ENCODE measurements around the gene LTF.
"Not testable (repeated sequence)": the region's sequence is repeated elsewhere in the genome, so short reads cannot be mapped to it uniquely, and the experiment has no call there.

LTF gene

DNA sequence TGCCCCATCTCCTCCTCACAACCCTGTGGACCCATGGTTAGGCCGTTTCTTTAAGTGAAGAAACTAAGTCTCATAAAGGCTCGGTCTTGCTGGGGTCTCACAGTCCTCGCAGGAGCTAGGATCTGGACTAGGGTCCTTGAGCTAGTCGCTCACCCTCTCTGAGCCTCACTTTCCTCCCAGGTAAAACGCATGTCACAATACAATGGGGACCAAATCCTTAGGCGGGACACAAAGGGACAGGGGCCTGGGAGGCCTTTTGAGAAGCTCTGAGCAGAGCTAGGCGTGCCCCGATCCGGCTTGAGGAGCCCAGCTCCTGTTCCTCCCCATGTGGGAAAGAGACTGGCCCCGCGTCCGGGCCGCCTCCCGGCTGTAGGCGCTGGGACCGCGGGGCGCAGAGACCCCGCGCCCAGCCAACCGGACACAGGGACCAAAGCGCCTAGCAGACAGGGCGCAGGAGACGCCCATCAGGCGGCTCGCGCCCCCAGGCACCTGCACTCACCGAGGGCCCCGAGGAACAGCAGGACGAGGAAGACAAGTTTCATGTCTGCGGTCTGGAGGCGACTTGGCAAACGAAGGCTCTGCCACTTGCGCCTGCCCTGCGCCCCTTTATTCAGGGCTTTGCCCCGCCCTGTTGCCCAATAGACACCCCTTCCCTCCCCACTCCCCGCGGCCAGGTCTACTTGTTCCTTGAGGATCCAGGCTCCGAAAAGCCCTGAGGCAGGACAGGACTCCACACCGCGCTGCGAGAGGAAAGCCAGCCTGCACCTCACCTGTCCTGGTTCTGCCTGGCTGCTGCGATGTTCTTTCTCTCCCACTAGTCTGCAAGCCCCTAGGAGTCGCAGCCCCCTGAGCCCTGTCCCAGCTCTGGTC lies at the start of gene LTF:
Gene LTF (minus strand): TSS at position 580 of the 870 bp plus-strand sequence. CDS start 38 bp downstream, at position 542.
- no peak for DNase-seq (ENCODE audit: low read depth in 2 of 2, low spot score in 1 of 2)

DNA sequence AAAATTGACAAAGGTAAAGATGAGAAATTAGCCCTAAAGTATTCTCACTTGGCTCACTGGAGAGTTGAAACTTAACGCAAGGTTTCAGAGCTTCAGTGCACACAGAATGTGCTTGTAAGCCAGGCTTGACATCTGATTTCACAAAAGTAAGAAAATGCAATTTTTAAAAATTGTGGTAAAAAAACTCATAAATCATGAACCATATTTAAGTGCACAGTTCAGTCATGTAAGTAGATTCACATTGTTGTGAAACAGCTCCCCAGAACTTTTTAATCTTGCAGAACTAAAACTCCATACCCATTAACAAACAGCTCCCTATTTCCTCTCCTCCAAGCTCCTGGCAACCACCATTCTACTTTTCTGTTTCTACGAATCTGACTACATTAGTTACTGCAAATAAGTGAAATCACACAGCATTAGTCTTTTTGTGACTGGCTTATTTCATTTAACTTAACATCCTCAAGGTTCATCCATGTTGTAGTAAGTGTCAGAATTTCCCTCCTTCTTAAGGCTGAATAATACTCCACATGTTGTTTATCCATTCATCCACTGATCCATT lies 47.6 kb upstream of the LTF start:
- no peak for DNase-seq (ENCODE audit: low read depth in 2 of 2, low spot score in 1 of 2)

DNA sequence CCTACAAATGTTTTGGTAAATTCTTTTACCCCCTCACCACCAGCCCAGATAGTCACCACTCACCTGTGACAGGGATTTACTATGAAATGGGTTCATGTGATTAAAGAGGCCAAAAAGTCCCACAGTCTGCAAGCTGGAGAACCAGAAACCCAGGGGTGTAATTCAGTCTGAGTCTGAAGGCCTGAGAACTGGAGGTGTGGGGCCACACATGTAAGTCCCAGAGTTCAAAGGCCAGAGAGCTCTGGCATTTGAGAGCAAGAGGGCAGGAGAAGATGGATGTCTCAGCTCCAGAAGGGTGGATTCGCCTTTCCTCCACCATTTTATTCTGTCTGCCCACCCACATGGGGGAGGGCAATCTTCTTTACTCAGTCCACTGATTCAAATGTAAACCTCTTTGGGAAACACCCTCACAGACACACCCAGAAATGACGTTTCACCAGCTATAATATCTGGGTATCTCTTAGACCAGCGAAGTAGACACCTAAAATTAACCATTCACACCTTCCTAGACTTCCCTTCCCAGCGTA lies 45.0 kb upstream of the LTF start:
- no peak for DNase-seq (ENCODE audit: low read depth in 2 of 2, low spot score in 1 of 2)

DNA sequence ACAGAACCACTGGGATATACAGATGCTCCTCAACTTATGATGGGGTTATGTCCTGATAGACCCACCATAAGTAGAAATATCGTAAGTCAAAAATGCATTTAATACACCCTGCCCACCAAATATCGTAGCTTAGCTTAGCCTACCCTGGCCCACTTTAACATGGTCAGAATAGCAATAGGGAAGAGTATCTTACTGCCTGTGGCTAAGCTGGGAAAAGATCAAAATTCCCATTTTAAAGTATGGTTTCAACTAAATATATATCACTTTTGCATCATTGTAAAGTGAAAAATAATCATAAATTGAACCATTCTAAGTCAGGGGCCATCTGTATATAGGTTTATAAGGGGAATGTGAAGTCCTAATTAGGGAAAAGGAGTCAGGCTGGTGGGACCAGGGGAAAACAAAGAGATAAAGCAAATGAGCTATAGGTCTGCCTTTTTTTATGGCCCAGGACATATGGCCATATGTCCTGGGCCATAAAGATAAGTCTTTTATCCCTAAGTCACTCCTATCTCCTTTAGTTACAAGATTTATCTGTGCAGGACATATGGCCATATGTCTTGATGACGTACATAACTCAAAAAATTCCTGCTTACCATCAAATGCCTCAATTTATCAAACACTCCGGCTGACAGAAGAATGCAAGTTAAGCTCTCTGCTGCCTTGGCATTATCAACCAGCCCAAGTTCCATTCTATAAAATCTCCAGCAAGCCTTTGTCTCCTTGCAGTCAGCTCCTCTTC lies 44.3 kb upstream of the LTF start:
- no peak for DNase-seq (ENCODE audit: low read depth in 2 of 2, low spot score in 1 of 2)

DNA sequence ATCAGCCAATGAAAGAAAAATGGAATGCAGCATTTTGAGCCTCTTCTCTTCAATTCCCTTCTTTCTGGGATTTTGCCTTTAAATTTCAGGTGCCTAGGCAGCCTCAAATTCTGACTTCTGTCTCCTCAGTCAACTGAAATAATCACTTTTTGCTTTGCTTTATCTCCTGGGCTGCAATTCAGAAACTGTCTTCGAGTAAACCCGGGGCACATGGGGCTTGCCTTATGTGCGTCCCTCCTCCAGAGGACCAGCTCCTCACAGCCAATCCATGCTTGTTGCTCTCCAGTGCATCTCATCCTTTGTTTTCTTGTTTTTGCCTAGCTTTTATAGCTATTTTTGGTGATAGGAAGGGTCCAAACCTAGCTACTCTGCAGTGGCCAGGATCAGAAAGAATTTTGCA lies 41.8 kb upstream of the LTF start:
- no peak for DNase-seq (ENCODE audit: low read depth in 2 of 2, low spot score in 1 of 2)

DNA sequence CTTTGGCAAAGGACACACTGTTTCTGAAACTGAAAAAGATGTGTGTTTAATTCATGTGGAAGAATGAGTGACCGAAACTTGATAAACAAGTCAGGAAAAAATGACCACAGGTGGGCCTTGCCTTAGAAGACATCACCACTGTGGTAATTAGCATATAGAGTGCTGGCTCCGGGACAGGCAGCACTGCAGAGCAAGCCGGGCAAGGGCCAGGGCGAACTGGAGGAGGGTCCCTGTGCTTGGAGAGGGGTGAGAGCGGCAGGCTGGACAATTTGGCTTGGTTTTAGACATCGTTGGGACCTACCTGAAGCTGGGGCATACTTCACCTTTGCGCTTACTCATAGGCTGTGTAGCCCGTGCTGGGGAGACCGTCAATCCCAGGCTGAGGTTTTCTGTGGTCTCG lies 41.2 kb upstream of the LTF start:
- no peak for DNase-seq (ENCODE audit: low read depth in 2 of 2, low spot score in 1 of 2)

DNA sequence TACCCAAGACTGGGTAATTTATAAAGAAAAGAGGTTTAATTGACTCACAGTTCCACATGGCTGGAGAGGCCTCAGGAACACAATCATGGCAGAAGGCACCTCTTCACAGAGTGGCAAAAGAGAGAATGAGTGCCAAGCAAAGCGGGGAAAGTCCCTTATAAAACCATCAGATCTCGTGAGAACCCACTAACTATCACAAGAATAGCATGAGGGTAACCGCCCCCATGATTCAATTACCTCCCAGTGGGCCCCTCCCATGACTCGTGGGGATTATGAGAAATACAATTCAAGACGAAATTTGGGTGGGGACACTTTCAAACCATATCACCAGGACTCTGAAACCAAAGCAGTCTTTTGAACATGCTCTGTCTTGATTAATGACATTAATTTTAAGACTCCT lies 40.1 kb upstream of the LTF start:
- DNase-seq (ENCODE audit: low read depth in 2 of 2, low spot score in 1 of 2) = no peak

DNA sequence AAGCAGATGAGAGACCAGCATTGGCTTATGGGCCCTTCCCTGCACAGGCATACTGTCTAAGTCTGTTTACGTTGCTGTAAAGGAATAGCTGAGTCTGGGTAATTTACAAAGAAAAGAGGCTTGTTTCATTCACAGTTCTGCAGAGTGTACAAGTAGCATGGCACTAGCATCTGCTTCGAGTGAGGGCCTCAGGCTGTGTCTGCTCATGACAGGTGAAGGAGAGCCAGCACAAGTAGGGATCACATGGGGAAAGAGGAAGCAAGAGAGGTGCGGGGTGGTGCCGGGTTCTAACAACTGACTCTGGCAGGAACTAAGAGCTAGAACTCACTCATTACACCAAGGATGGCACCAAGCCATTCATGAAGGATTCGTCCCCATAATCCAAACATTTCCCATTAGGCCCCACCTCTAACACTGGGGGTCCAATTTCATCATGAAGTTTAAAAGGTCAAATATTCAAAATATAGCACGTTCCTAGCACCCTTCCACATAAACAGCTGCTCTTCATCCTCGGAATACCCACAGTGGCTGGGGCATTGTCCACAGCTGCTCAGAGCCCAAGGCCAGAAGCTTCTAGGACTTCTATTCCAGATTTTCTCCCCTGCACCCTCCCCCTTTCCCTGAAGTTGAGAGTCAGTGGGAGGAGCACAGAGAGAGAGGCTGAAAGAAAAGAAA lies 38.6 kb upstream of the LTF start:
- DNase-seq (ENCODE audit: low read depth in 2 of 2, low spot score in 1 of 2) = no peak

DNA sequence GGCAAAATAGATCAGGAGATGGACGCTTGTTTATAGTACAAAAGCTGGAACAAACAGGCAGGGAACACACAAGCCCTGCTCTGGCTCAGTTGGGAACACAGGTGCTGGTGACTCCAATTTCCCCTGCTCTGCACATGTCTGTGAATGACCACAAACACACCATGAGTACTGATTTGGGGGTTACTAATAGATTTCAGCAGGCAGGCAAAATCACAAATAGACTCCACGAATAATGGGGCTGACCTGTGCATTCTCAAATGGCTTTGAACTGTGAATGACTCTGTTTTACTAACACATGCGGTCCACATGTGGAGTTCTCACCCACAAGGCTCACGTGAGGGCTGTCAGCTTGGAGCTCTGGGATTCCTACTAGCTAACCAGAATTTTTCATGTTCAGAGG lies 37.0 kb upstream of the LTF start:
- DNase-seq (ENCODE audit: low read depth in 2 of 2, low spot score in 1 of 2) = no peak

DNA sequence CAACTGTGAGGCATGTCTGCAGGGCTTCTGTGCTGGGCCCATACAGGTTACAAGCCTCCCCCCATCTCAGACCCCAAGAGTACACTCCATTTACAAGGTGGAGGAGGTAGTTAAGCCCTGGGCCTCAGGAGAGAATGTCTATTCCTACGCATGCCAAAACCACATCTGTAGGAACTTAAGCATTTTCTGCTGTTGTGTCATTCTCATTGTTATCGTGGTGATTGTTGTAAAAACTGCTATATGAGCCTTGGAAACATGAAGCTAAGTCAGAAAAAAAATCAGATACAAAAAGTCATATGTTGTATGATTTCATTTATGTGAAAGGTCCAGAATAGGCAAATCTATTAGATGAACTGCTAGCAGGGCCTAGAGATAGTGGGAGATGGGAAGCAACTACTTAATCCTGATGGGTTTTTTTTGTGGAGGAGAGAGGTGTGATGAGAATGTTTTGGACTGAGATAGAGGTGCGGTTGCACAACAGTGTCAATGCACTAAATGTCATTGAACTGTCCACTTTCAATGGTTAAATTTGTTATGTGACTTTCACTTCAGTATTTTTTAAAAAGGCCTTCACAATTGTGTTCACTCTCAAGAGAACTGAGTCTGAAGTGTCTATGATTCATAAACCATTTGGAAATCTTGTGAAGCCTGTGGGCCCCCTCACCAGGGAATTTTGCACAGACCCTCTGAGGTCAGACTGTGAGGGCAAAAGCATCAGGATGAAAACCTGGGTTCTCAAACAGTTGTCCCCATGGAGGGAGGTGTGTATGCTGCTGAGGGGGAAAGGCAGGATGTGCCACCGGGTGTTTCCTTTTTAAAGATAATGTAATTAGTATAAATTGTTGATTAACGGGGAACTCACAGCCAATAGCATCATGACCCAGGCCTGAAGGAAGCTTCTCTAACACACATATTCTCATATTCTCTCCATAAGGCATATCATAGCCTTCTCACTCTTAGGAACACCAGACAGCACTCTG lies 36.2 kb upstream of the LTF start:
- no peak for DNase-seq (ENCODE audit: low read depth in 2 of 2, low spot score in 1 of 2)

DNA sequence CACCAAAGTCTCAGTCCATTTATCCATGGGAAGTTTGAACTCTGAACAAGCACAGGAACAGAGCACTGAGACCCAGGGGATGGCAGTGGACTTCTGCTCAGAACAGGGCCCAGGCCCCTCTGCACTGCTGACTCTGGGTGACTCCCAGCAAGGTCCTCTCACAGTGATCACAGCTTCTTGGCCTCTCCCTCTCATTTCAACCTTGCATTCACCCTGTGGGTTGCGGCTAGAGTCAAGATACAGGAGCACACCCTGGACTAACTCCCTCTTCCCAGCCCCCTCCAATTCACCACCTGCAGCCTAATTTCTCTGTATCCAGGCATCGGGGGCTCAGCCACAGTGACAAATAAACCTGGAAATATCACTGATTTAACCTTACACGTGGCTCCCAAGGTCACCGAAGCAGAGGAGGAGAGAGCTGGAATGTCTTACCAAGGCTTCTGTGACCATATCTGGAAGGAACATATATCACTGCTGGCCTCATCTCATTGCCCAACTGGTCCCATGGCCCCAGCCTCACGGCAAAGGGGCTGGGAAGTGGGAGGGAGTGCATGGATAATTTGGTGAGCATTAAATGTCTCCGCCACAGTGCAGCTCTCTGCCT lies 34.3 kb upstream of the LTF start:
- no peak for DNase-seq (ENCODE audit: low read depth in 2 of 2, low spot score in 1 of 2)

DNA sequence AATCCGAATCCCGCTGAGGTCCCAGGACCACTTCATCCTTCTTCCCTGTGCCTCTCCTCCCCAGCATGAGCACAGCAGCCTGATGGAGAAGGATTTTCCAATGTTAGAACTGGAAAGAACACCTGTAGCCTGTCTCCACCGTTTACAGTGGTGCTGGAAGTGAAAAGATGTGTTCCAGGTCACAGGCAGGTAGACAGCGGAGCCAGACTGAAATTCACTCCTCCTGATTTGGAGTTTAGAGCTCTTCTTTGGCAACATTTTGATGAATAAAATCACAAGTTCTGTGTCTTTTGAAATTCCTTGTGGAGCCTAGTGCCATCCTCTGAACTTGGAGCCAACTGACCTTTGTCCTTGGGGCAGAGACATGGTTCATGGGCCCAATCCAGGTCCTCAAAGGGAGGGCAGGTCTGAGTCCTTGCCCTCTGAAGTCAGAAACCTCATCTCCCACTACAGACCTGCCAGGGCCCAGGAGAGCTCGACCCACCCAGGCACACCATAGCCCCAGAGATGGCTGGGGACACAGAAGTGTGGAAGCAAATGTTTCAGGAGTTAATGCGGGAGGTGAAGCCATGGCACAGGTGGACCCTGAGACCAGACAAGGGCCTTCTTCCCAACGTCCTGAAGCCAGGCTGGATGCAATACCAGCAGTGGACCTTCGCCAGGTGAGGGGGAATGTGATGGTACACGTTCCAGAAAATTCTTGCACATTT lies 33.0 kb upstream of the LTF start, which contains the start of gene RTP3:
Gene RTP3 (plus strand): TSS at position 421 of the 710 bp plus-strand sequence. CDS start 87 bp downstream, at position 508.
- no peak for DNase-seq (ENCODE audit: low read depth in 2 of 2, low spot score in 1 of 2)

DNA sequence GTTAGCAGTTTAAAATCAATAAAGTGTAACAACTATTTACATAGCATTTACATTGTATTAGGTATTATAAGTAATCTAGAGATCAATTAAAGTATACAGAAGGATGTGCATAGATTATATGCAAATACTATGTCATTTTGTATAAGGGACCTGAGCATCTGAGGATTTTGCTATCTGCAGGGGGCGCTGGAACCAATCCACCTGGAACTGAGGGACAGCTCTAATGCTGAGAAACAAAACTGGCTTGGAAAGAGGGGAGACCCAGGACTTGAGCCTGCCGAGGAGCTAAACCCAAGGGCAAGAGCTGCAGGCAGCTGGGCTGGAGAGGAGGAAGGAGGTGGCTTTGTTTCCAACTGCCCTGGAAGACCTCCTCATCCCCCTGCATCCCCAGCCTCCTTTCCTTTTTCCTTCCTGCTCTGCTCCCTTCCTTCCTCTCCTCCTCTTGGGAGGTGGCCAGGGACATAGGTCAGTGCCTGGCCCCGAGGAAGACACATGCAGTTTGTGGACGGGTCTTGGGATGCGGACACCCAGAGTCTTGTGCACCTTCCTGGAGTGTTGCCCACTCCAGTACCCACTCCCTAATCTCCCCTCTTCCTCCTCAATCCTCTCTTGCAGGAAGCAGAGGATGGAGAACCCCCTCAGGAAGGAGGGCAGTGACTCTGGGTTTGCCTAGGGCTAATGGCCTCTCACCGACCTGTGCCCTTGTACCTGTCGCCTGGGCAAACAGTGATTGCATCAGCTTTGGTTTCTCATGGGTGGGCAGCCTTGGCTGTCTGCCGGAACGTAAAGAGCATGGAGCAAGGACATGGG lies 32.2 kb upstream of the LTF start:
- DNase-seq (ENCODE audit: low read depth in 2 of 2, low spot score in 1 of 2) = peak; percentile 11 to 25

DNA sequence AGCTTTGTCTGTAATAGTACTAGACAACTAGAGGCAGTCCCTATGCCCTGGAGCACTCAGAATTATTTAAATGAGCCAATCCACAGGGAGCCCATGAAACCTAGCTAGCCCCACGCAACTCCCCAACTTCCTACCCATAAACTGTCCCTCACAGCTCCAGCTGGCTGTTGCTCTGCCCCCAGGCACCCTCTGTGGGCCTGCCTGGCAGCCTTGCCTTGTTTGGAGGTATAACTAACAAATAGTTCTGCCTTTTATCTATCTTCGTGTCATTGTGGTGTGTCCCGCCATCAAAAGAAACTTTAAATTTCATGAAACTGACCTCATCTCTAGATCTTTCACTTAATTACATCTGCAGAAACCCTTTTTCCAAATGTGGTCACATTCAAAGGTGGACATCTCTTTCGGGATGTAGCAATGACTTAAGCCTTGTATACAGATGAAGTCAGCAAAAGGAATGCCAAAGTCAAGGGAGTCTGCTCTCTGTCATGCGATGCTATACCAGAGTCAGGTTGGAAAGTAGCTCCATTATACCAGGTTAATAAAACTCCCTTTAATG lies 31.3 kb upstream of the LTF start:
- no peak for DNase-seq (ENCODE audit: low read depth in 2 of 2, low spot score in 1 of 2)

DNA sequence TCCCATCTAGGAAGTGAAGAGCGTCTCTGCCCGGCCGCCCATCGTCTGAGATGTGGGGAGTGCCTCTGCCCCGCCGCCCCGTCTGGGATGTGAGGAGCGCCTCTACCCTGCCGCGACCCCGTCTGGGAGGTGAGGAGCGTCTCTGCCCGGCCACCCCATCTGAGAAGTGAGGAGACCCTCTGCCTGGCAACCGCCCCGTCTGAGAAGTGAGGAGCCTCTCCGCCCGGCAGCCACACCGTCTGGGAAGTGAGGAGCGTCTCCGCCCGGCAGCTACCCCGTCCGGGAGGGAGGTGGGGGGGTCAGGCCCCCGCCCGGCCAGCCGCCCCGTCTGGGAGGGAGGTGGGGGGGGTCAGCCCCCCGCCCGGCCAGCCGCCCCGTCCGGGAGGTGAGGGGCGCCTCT lies 29.8 kb upstream of the LTF start:
- not testable (repeated sequence) for DNase-seq (ENCODE audit: low read depth in 2 of 2, low spot score in 1 of 2)

DNA sequence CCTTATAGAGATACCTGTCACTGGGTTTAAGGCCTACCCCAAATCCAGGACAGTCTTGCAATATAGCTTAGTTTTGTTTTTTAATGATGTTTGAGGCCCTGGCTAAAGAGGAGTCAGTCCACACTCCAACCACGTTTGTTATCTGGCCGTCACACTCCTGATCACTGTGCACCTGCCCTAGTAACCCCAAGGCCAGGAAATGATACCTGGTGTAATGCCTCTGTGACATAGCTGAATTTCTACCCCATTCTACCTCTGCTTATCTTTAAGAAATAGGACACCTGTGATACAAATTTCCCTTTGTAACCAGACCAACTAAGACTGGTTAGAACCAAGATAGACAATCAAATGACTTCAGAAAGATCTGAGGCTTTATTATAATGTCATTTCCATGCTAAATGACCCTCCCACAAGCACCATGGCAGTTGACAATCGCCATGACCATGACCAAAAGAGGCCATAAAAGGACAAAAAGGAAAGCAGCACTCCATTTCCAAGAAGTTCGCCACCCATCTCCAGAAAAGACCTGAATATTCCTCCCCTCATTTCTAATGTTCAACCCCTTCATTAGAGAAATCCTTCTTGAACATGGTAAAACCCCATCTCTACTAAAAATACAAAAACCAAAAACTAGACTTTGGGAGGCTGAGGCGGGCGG lies 28.3 kb upstream of the LTF start:
- DNase-seq (ENCODE audit: low read depth in 2 of 2, low spot score in 1 of 2) = no peak

Measured in stimulated activated CD8-positive, alpha-beta memory T cell treated with anti-CD3 and anti-CD28 coated beads, Interleukin-4, amount 100 ng/mL, for 1 hour (primary cell).